ENCODE data around the gene MED9.
"Not testable (repeated sequence)": the region's sequence is repeated elsewhere in the genome, so short reads cannot be mapped to it uniquely, and the experiment has no call there.

The MED9 gene

GRCh38 chr17:17476865-17477467 lies at the start of gene MED9:
Gene MED9 (plus strand): TSS chr17:17477000. CDS start chr17:17477042, 42 bp downstream.
- peak; percentile 95 for DNase-seq

GRCh38 chr17:17429222-17429621 lies 47.6 kb upstream of the MED9 start:
- DNase-seq = no peak

- DNase-seq = not testable (repeated sequence)
Observed at GRCh38 chr17:17430924-17431323, 45.9 kb upstream of the MED9 start.

- DNase-seq = no peak
Observed at GRCh38 chr17:17431605-17432004, 45.2 kb upstream of the MED9 start.

GRCh38 chr17:17433000-17433703 lies 43.6 kb upstream of the MED9 start:
- DNase-seq = peak; percentile 83

GRCh38 chr17:17434477-17434876 lies 42.3 kb upstream of the MED9 start:
- no peak for DNase-seq

- DNase-seq = no peak
Observed at GRCh38 chr17:17435323-17435722, 41.5 kb upstream of the MED9 start.

GRCh38 chr17:17437461-17437860 lies 39.3 kb upstream of the MED9 start:
- no peak for DNase-seq

- DNase-seq = no peak
Observed at GRCh38 chr17:17437893-17438292, 38.9 kb upstream of the MED9 start.

GRCh38 chr17:17440010-17440843 lies 36.6 kb upstream of the MED9 start:
- DNase-seq = peak; percentile 80

- no peak for DNase-seq
Observed at GRCh38 chr17:17440938-17441675, 35.7 kb upstream of the MED9 start.

- no peak for DNase-seq
Observed at GRCh38 chr17:17443173-17443572, 33.6 kb upstream of the MED9 start.

GRCh38 chr17:17445296-17445924 lies 31.4 kb upstream of the MED9 start:
- DNase-seq = no peak

- DNase-seq = peak; percentile 60
Observed at GRCh38 chr17:17445925-17446665, 30.7 kb upstream of the MED9 start.

GRCh38 chr17:17446666-17447155 lies 30.1 kb upstream of the MED9 start:
- DNase-seq = no peak

GRCh38 chr17:17447264-17447663 lies 29.5 kb upstream of the MED9 start:
- no peak for DNase-seq

- no peak for DNase-seq
Observed at GRCh38 chr17:17448076-17448475, 28.7 kb upstream of the MED9 start.

GRCh38 chr17:17448723-17449122 lies 28.1 kb upstream of the MED9 start:
- DNase-seq = no peak

GRCh38 chr17:17453088-17453487 lies 23.7 kb upstream of the MED9 start:
- no peak for DNase-seq

GRCh38 chr17:17454276-17454675 lies 22.5 kb upstream of the MED9 start:
- no peak for DNase-seq

- DNase-seq = not testable (repeated sequence)
Observed at GRCh38 chr17:17454700-17455099, 22.1 kb upstream of the MED9 start.

- no peak for DNase-seq
Observed at GRCh38 chr17:17455173-17455572, 21.6 kb upstream of the MED9 start.
